PC-9 (cell line): ENCODE data around the gene TNS1. TPM values are rescaled to one million over a fixed set of nuclear protein-coding genes. Genes with fewer than 3 reads are reported as not detected.

Experiments used
- BruUV-seq: library from RNA; stranded (reverse); fragments of 400-500 nt; replicated peaks from 2 replicates; lab custom pipeline; 2021; lab: Mats Ljungman, UMichigan
- CTCF ChIA-PET: fragments of 300-600 bp; sonication (Branson Sonifier 250); formaldehyde crosslinking; loops from one replicate; lab custom pipeline; 2022; ENCODE audit warnings: antibody characterized with exemption; lab: Charles Lee
- POLR2A ChIA-PET: fragments of 300-600 bp; sonication (Branson Sonifier 250); formaldehyde crosslinking; loops from one replicate; lab custom pipeline; 2022; ENCODE audit warnings: antibody characterized with exemption; ENCODE audit not compliant: unreplicated experiment; lab: Charles Lee
- DNase-seq, 2 experiments: peaks; one replicate each; pipeline versions ENCODE4 v3.0.0 to v3.0.0-alpha.2; 2015 to 2022; ENCODE audit warnings: mixed read lengths in 1 of 2
- H2AFZ ChIP-seq: fragments of 200-600 bp; sonication (generic); 2 replicates; pipeline ENCODE4 v1.8.1; 2017; ENCODE audit warnings: antibody characterized with exemption
- H3F3A ChIP-seq: fragments of 200-600 bp; sonication (generic); 2 replicates; pipeline ENCODE4 v1.8.1; 2017; ENCODE audit warnings: antibody characterized with exemption, mild to moderate bottlenecking, low read depth; ENCODE audit not compliant: insufficient read depth
- H3K27ac ChIP-seq: fragments of 200-600 bp; sonication (generic); 2 replicates; pipeline ENCODE4 v1.6.1; 2016; ENCODE audit warnings: mixed run types
- H3K27me3 ChIP-seq: fragments of 200-600 bp; sonication (generic); 2 replicates; pipeline ENCODE4 v1.6.1; 2016; ENCODE audit warnings: low read depth, mixed run types; ENCODE audit not compliant: insufficient read depth
- H3K36me3 ChIP-seq: fragments of 200-600 bp; sonication (generic); 2 replicates; pipeline ENCODE4 v1.6.1; 2016; ENCODE audit warnings: low read depth, mixed run types
- H3K4me1 ChIP-seq: fragments of 200-600 bp; sonication (generic); replicated peaks from 2 replicates; pipeline ENCODE4 v1.6.1; 2016; ENCODE audit warnings: mixed run types; ENCODE audit not compliant: insufficient read depth
- H3K4me2 ChIP-seq: fragments of 200-600 bp; sonication (generic); 2 replicates; pipeline ENCODE4 v1.6.1; 2017; ENCODE audit warnings: mixed run types
- H3K4me3 ChIP-seq: fragments of 200-600 bp; sonication (generic); 2 replicates; pipeline ENCODE4 v1.6.1; 2016; ENCODE audit warnings: mixed run types
- H3K79me2 ChIP-seq: fragments of 200-600 bp; sonication (generic); 2 replicates; pipeline ENCODE4 v1.6.1; 2017; ENCODE audit warnings: low read depth, mixed run types
- H3K9me2 ChIP-seq: fragments of 200-600 bp; sonication (generic); 2 replicates; pipeline ENCODE4 v1.8.1; 2017; ENCODE audit warnings: mild to moderate bottlenecking; ENCODE audit not compliant: insufficient read depth
- H3K9me3 ChIP-seq: fragments of 200-600 bp; sonication (generic); 2 replicates; pipeline ENCODE4 v1.8.1; 2016; ENCODE audit warnings: low read depth; ENCODE audit not compliant: insufficient read depth
- H4K20me1 ChIP-seq: fragments of 200-600 bp; sonication (generic); 2 replicates; pipeline ENCODE4 v1.8.1; 2017; ENCODE audit not compliant: insufficient read depth
- CTCF ChIP-seq: fragments of 200-600 bp; sonication (generic); conservative IDR thresholded peaks from 2 replicates; pipeline ENCODE4 v1.6.1; 2017; ENCODE audit warnings: mixed run types, antibody characterized with exemption, mild to moderate bottlenecking, moderate library complexity
- EZH2 ChIP-seq: fragments of 200-600 bp; sonication (generic); IDR thresholded peaks from 2 replicates; pipeline ENCODE4 v1.8.0; 2017; ENCODE audit warnings: antibody characterized with exemption, low read depth
- intact Hi-C: fragments of 100-400 bp; cut with micrococcal nuclease; formaldehyde crosslinking; loops from one replicate; pipeline ENCODE4 v1.10.0; 2022; ENCODE audit not compliant: unreplicated experiment
- total RNA-seq: library from RNA; stranded (reverse); gene quantifications from 2 replicates; pipeline ENCODE4 v1.2.3, GENCODE V29; 2021

Gene TNS1
- total RNA-seq, 1 experiment from 2014 or later = 5.5 TPM

- Histone ChIP-seq H3F3A (no peaks in the 10 kb centered on the region), H3K27me3 (no peaks in the 10 kb centered on the region; the same call in 1 of the 2 replicates), H3K4me1 (no peaks in the 10 kb centered on the region), H3K9me3 (peaks cover 5% of the 10 kb centered on the region), H3K36me3 (no peaks in the 10 kb centered on the region), H3K79me2 (no peaks in the 10 kb centered on the region), H3K9me2 (no peaks in the 10 kb centered on the region), H3K4me3 (no peak overlapping the region), H4K20me1 (no peaks in the 10 kb centered on the region), H2AFZ (no peak overlapping the region), H3K4me2 (no peak overlapping the region), H3K27ac (no peak overlapping the region)
- intact Hi-C loops = no loop called here
- BruUV-seq = no TSS peak
- TF ChIP-seq EZH2 (no peak), CTCF (no peak)
- ChIA-PET CTCF (no interaction called here), POLR2A (no interaction called here)
- DNase-seq = no peak
Measured at GRCh38 chr2:217845301-217845700, 157.5 kb downstream of the TNS1 start.

GRCh38 chr2:217844696-217845095, 158.1 kb downstream of the TNS1 start:
- Histone ChIP-seq H2AFZ (no peak overlapping the region), H4K20me1 (no peaks in the 10 kb centered on the region), H3K36me3 (no peaks in the 10 kb centered on the region), H3K4me2 (no peak overlapping the region), H3K27me3 (no peaks in the 10 kb centered on the region; the same call in 1 of the 2 replicates), H3F3A (no peaks in the 10 kb centered on the region), H3K4me3 (no peak overlapping the region), H3K27ac (no peak overlapping the region), H3K9me3 (peaks cover 5% of the 10 kb centered on the region), H3K4me1 (no peaks in the 10 kb centered on the region), H3K79me2 (no peaks in the 10 kb centered on the region), H3K9me2 (no peaks in the 10 kb centered on the region)
- no TSS peak for BruUV-seq
- POLR2A ChIA-PET = no interaction called here
- CTCF ChIA-PET = no interaction called here
- intact Hi-C loops = no loop called here
- DNase-seq = no peak
- TF ChIP-seq CTCF (no peak), EZH2 (no peak)

GRCh38 chr2:217843324-217843723, 159.5 kb downstream of the TNS1 start:
- H2AFZ ChIP-seq = no peak overlapping the region
- H3K27me3 ChIP-seq = no peaks in the 10 kb centered on the region; the same call in 1 of the 2 replicates
- no peaks in the 10 kb centered on the region for H3K36me3 ChIP-seq
- TF ChIP-seq EZH2 = no peak
- no peak for TF ChIP-seq CTCF
- no peak overlapping the region for H3K4me2 ChIP-seq
- H3K4me1 ChIP-seq = no peaks in the 10 kb centered on the region
- H3K9me2 ChIP-seq = no peaks in the 10 kb centered on the region
- H3K27ac ChIP-seq = no peak overlapping the region
- H3K4me3 ChIP-seq = no peak overlapping the region
- no peaks in the 10 kb centered on the region for H3K79me2 ChIP-seq
- no peaks in the 10 kb centered on the region for H3F3A ChIP-seq
- BruUV-seq = no TSS peak
- ChIA-PET CTCF (no interaction called here), POLR2A (no interaction called here)
- no peak for DNase-seq
- intact Hi-C loops = no loop called here
- H4K20me1 ChIP-seq = no peaks in the 10 kb centered on the region
- peaks cover 5% of the 10 kb centered on the region for H3K9me3 ChIP-seq
